ENCODE results near the gene GALNS.
"Not testable (repeated sequence)": the region's sequence is repeated elsewhere in the genome, so short reads cannot be mapped to it uniquely, and the experiment has no call there.

GALNS gene

GRCh38 chr16:88894681-88895300, 38.0 kb upstream of the GALNS start:
- TF ChIP-seq EZH2 (IDR thresholded peaks at IDR 0.05; ENCODE audit: borderline replicate concordance, low read length) (no peak), CTCF (IDR thresholded peaks at IDR 0.05; ENCODE audit: low read length) (no peak)
- Histone ChIP-seq H4K20me1 (ENCODE audit: insufficient read depth, low read length) (no peaks in the 10 kb centered on the region), H3K9ac (ENCODE audit: low read length) (no peak overlapping the region), H3K79me2 (ENCODE audit: insufficient read depth, low read length) (no peaks in the 10 kb centered on the region), H3F3A (ENCODE audit: insufficient read depth, low read length) (no peaks in the 10 kb centered on the region), H3K9me2 (ENCODE audit: low read depth, low read length) (no peaks in the 10 kb centered on the region), H2AFZ (ENCODE audit: low read length) (no peak overlapping the region), H3K4me3 (ENCODE audit: low read depth, low read length, poor library complexity, severe bottlenecking) (no peak overlapping the region), H3K4me1 (ENCODE audit: insufficient read depth, low read length, severe bottlenecking) (no peaks in the 10 kb centered on the region), H3K27ac (ENCODE audit: low read depth, low read length, poor library complexity, severe bottlenecking) (no peak overlapping the region), H3K9me3 (ENCODE audit: low read length) (no peaks in the 10 kb centered on the region), H3K27me3 (ENCODE audit: insufficient read depth, low read length) (no peaks in the 10 kb centered on the region), H3K36me3 (ENCODE audit: insufficient read depth, low read length) (peaks cover 22% of the 10 kb centered on the region), H3K4me2 (ENCODE audit: low read length) (no peak overlapping the region)

- H3K4me1 ChIP-seq (ENCODE audit: insufficient read depth, low read length, severe bottlenecking); H3K27me3 ChIP-seq (ENCODE audit: insufficient read depth, low read length); H3K4me3 ChIP-seq (ENCODE audit: low read depth, low read length, poor library complexity, severe bottlenecking); H3K79me2 ChIP-seq (ENCODE audit: insufficient read depth, low read length); H3K4me2 ChIP-seq (ENCODE audit: low read length); H3K9me3 ChIP-seq (ENCODE audit: low read length); H3F3A ChIP-seq (ENCODE audit: insufficient read depth, low read length); H3K9ac ChIP-seq (ENCODE audit: low read length); H2AFZ ChIP-seq (ENCODE audit: low read length); H3K27ac ChIP-seq (ENCODE audit: low read depth, low read length, poor library complexity, severe bottlenecking); H3K9me2 ChIP-seq (ENCODE audit: low read depth, low read length); H4K20me1 ChIP-seq (ENCODE audit: insufficient read depth, low read length): not testable (repeated sequence)
- H3K36me3 ChIP-seq (ENCODE audit: insufficient read depth, low read length) = peaks cover 22% of the 10 kb centered on the region
Observed at GRCh38 chr16:88894266-88894665, 37.5 kb upstream of the GALNS start.

- Histone ChIP-seq H3K9me2 (ENCODE audit: low read depth, low read length) (no peaks in the 10 kb centered on the region), H3K27me3 (ENCODE audit: insufficient read depth, low read length) (no peaks in the 10 kb centered on the region), H3K9me3 (ENCODE audit: low read length) (no peaks in the 10 kb centered on the region), H2AFZ (ENCODE audit: low read length) (no peak overlapping the region), H3K4me2 (ENCODE audit: low read length) (no peak overlapping the region), H3F3A (ENCODE audit: insufficient read depth, low read length) (no peaks in the 10 kb centered on the region), H3K4me3 (ENCODE audit: low read depth, low read length, poor library complexity, severe bottlenecking) (no peak overlapping the region), H4K20me1 (ENCODE audit: insufficient read depth, low read length) (no peaks in the 10 kb centered on the region), H3K36me3 (ENCODE audit: insufficient read depth, low read length) (peaks cover 22% of the 10 kb centered on the region), H3K79me2 (ENCODE audit: insufficient read depth, low read length) (no peaks in the 10 kb centered on the region), H3K9ac (ENCODE audit: low read length) (no peak overlapping the region), H3K4me1 (ENCODE audit: insufficient read depth, low read length, severe bottlenecking) (no peaks in the 10 kb centered on the region), H3K27ac (ENCODE audit: low read depth, low read length, poor library complexity, severe bottlenecking) (no peak overlapping the region)
- no peak for TF ChIP-seq CTCF (IDR thresholded peaks at IDR 0.05; ENCODE audit: low read length)
- TF ChIP-seq EZH2 (IDR thresholded peaks at IDR 0.05; ENCODE audit: borderline replicate concordance, low read length) = no peak
Observed at GRCh38 chr16:88893127-88893968, 36.6 kb upstream of the GALNS start.

Measured in OCI-LY1 (cell line).